ENCODE results near the gene ZNF462.
"Not testable (repeated sequence)": the region's sequence is repeated elsewhere in the genome, so short reads cannot be mapped to it uniquely, and the experiment has no call there.

The ZNF462 gene

GRCh38 chr9:106982636-106983035, 119.7 kb downstream of the ZNF462 start:
- no peak overlapping the region for H2AK5ac ChIP-seq (ENCODE audit: low read length, severe bottlenecking)
- H3K14ac ChIP-seq (ENCODE audit: low read length in 2 of 2) = no peak overlapping the region
- no peak overlapping the region for H3K27ac ChIP-seq (ENCODE audit: low read length, poor library complexity, severe bottlenecking)
- H4K91ac ChIP-seq (ENCODE audit: low read length) = no peak overlapping the region
- H4K8ac ChIP-seq (ENCODE audit: low read length) = no peak overlapping the region
- H2BK15ac ChIP-seq (ENCODE audit: low read depth, poor library complexity, severe bottlenecking) = no peak overlapping the region
- peaks cover 15% of the 10 kb centered on the region for H3K79me1 ChIP-seq (replicated peaks; ENCODE audit: low read length, poor library complexity, severe bottlenecking)
- no peak overlapping the region for H2BK120ac ChIP-seq (ENCODE audit: low read depth, low read length)
- H3K18ac ChIP-seq (ENCODE audit: low read depth in 1 of 2, low read length in 2 of 2) = no peak overlapping the region
- peaks cover 6% of the 10 kb centered on the region for H3K4me1 ChIP-seq (ENCODE audit: control insufficient read depth, insufficient read depth, low read depth, low read length)
- H3K9ac ChIP-seq (ENCODE audit: low read length) = no peak overlapping the region
- H2AFZ ChIP-seq (ENCODE audit: low read depth, low read length) = no peak overlapping the region
- WGBS = 95% methylated on average over 5 of the region's 9 CpGs
- H3K4me3 ChIP-seq (ENCODE audit: insufficient read depth in 1 of 2, low read depth in 1 of 2, low read length in 2 of 2) = no peak overlapping the region
- no peak overlapping the region for H2BK12ac ChIP-seq (ENCODE audit: low read length in 2 of 2)
- peaks cover 25 to 48% of the 10 kb centered on the region in 2 experiments for H3K36me3 ChIP-seq (ENCODE audit: control insufficient read depth in 1 of 2, insufficient read depth in 2 of 2, low read depth in 1 of 2, low read length in 2 of 2)
- H3K27me3 ChIP-seq (ENCODE audit: control insufficient read depth in 1 of 2, insufficient read depth in 1 of 2, low read length in 2 of 2) = no peaks in the 10 kb centered on the region
- no peak for DNase-seq
- no peak overlapping the region for H3K4me2 ChIP-seq (ENCODE audit: low read length, poor library complexity, severe bottlenecking)
- H3K4ac ChIP-seq (ENCODE audit: low read depth in 1 of 2, low read length in 2 of 2) = no peak overlapping the region
- no peak overlapping the region for H3K23ac ChIP-seq (ENCODE audit: low read length in 2 of 2)
- no peaks in the 10 kb centered on the region for H3K9me3 ChIP-seq (ENCODE audit: control insufficient read depth, low read length)
- H2BK5ac ChIP-seq (ENCODE audit: low read depth, low read length, poor library complexity, severe bottlenecking) = no peak overlapping the region

- no peak for DNase-seq
- 100% methylated on average over 2 of the region's 2 CpGs for WGBS
- Histone ChIP-seq H3K27ac (ENCODE audit: low read length, poor library complexity, severe bottlenecking) (no peak overlapping the region), H2BK15ac (ENCODE audit: low read depth, poor library complexity, severe bottlenecking) (no peak overlapping the region), H2BK12ac (ENCODE audit: low read length in 2 of 2) (no peak overlapping the region), H3K79me1 (replicated peaks; ENCODE audit: low read length, poor library complexity, severe bottlenecking) (peaks cover 13% of the 10 kb centered on the region), H3K9ac (ENCODE audit: low read length) (no peak overlapping the region), H3K14ac (ENCODE audit: low read length in 2 of 2) (no peak overlapping the region), H3K4me3 (ENCODE audit: insufficient read depth in 1 of 2, low read depth in 1 of 2, low read length in 2 of 2) (no peak overlapping the region), H2AK5ac (ENCODE audit: low read length, severe bottlenecking) (no peak overlapping the region), H2BK120ac (ENCODE audit: low read depth, low read length) (no peak overlapping the region), H4K91ac (ENCODE audit: low read length) (no peak overlapping the region), H2AFZ (ENCODE audit: low read depth, low read length) (no peak overlapping the region), H3K4ac (ENCODE audit: low read depth in 1 of 2, low read length in 2 of 2) (no peak overlapping the region), H3K27me3 (ENCODE audit: control insufficient read depth in 1 of 2, insufficient read depth in 1 of 2, low read length in 2 of 2) (no peaks in the 10 kb centered on the region), H3K23ac (ENCODE audit: low read length in 2 of 2) (no peak overlapping the region), H3K4me2 (ENCODE audit: low read length, poor library complexity, severe bottlenecking) (no peak overlapping the region), H3K9me3 (ENCODE audit: control insufficient read depth, low read length) (no peaks in the 10 kb centered on the region), H4K8ac (ENCODE audit: low read length) (no peak overlapping the region), H2BK5ac (ENCODE audit: low read depth, low read length, poor library complexity, severe bottlenecking) (no peak overlapping the region), H3K4me1 (ENCODE audit: control insufficient read depth, insufficient read depth, low read depth, low read length) (peaks cover 6% of the 10 kb centered on the region), H3K36me3 (ENCODE audit: control insufficient read depth in 1 of 2, insufficient read depth in 2 of 2, low read depth in 1 of 2, low read length in 2 of 2) (peaks cover 25 to 47% of the 10 kb centered on the region in 2 experiments), H3K18ac (ENCODE audit: low read depth in 1 of 2, low read length in 2 of 2) (no peak overlapping the region)
Measured at GRCh38 chr9:106983346-106983745, 120.4 kb downstream of the ZNF462 start.

- peaks cover 4 to 55% of the 10 kb centered on the region in 2 experiments for H3K36me3 ChIP-seq (ENCODE audit: control insufficient read depth in 1 of 2, insufficient read depth in 2 of 2, low read depth in 1 of 2, low read length in 2 of 2)
- H3K4me2 ChIP-seq (ENCODE audit: low read length, poor library complexity, severe bottlenecking); H4K91ac ChIP-seq (ENCODE audit: low read length); H2BK120ac ChIP-seq (ENCODE audit: low read depth, low read length); DNase-seq; H2BK15ac ChIP-seq (ENCODE audit: low read depth, poor library complexity, severe bottlenecking); H2BK5ac ChIP-seq (ENCODE audit: low read depth, low read length, poor library complexity, severe bottlenecking); H4K8ac ChIP-seq (ENCODE audit: low read length); H3K9me3 ChIP-seq (ENCODE audit: control insufficient read depth, low read length); H3K18ac ChIP-seq (ENCODE audit: low read depth in 1 of 2, low read length in 2 of 2); H3K14ac ChIP-seq (ENCODE audit: low read length in 2 of 2); H3K79me1 ChIP-seq (replicated peaks; ENCODE audit: low read length, poor library complexity, severe bottlenecking); H3K4ac ChIP-seq (ENCODE audit: low read depth in 1 of 2, low read length in 2 of 2); H2AK5ac ChIP-seq (ENCODE audit: low read length, severe bottlenecking); H3K23ac ChIP-seq (ENCODE audit: low read length in 2 of 2); H2BK12ac ChIP-seq (ENCODE audit: low read length in 2 of 2); H3K27ac ChIP-seq (ENCODE audit: low read length, poor library complexity, severe bottlenecking); H3K9ac ChIP-seq (ENCODE audit: low read length); H3K4me1 ChIP-seq (ENCODE audit: control insufficient read depth, insufficient read depth, low read depth, low read length); H2AFZ ChIP-seq (ENCODE audit: low read depth, low read length); H3K27me3 ChIP-seq (ENCODE audit: control insufficient read depth in 1 of 2, insufficient read depth in 1 of 2, low read length in 2 of 2); H3K4me3 ChIP-seq (ENCODE audit: insufficient read depth in 1 of 2, low read depth in 1 of 2, low read length in 2 of 2): not testable (repeated sequence)
- 92% methylated on average over 1 of the region's 2 CpGs for WGBS
Measured at GRCh38 chr9:106989904-106990303, 126.9 kb downstream of the ZNF462 start.

- peaks cover 3 to 43% of the 10 kb centered on the region in 2 experiments for H3K36me3 ChIP-seq (ENCODE audit: control insufficient read depth in 1 of 2, insufficient read depth in 2 of 2, low read depth in 1 of 2, low read length in 2 of 2)
- no peak overlapping the region for H3K4me3 ChIP-seq (ENCODE audit: insufficient read depth in 1 of 2, low read depth in 1 of 2, low read length in 2 of 2)
- DNase-seq = no peak
- H2AFZ ChIP-seq (ENCODE audit: low read depth, low read length) = no peak overlapping the region
- H3K27ac ChIP-seq (ENCODE audit: low read length, poor library complexity, severe bottlenecking) = no peak overlapping the region
- H4K91ac ChIP-seq (ENCODE audit: low read length) = no peak overlapping the region
- H3K9ac ChIP-seq (ENCODE audit: low read length) = no peak overlapping the region
- peaks cover 10% of the 10 kb centered on the region for H3K79me1 ChIP-seq (replicated peaks; ENCODE audit: low read length, poor library complexity, severe bottlenecking)
- WGBS = 98% methylated on average over 5 of the region's 5 CpGs
- no peak overlapping the region for H3K4ac ChIP-seq (ENCODE audit: low read depth in 1 of 2, low read length in 2 of 2)
- H2BK5ac ChIP-seq (ENCODE audit: low read depth, low read length, poor library complexity, severe bottlenecking) = no peak overlapping the region
- H3K9me3 ChIP-seq (ENCODE audit: control insufficient read depth, low read length) = no peaks in the 10 kb centered on the region
- no peak overlapping the region for H3K23ac ChIP-seq (ENCODE audit: low read length in 2 of 2)
- no peaks in the 10 kb centered on the region for H3K4me1 ChIP-seq (ENCODE audit: control insufficient read depth, insufficient read depth, low read depth, low read length)
- no peak overlapping the region for H4K8ac ChIP-seq (ENCODE audit: low read length)
- H2AK5ac ChIP-seq (ENCODE audit: low read length, severe bottlenecking) = no peak overlapping the region
- H3K14ac ChIP-seq (ENCODE audit: low read length in 2 of 2) = no peak overlapping the region
- no peaks in the 10 kb centered on the region for H3K27me3 ChIP-seq (ENCODE audit: control insufficient read depth in 1 of 2, insufficient read depth in 1 of 2, low read length in 2 of 2)
- no peak overlapping the region for H2BK15ac ChIP-seq (ENCODE audit: low read depth, poor library complexity, severe bottlenecking)
- H2BK120ac ChIP-seq (ENCODE audit: low read depth, low read length) = no peak overlapping the region
- no peak overlapping the region for H2BK12ac ChIP-seq (ENCODE audit: low read length in 2 of 2)
- no peak overlapping the region for H3K4me2 ChIP-seq (ENCODE audit: low read length, poor library complexity, severe bottlenecking)
- H3K18ac ChIP-seq (ENCODE audit: low read depth in 1 of 2, low read length in 2 of 2) = no peak overlapping the region
Measured at GRCh38 chr9:106992186-106992585, 129.2 kb downstream of the ZNF462 start.
